ENCODE measurements around the gene OSBPL9. TPM values are rescaled to one million over a fixed set of nuclear protein-coding genes. Genes with fewer than 3 reads are reported as not detected.

OSBPL9 gene
- total and polyA plus RNA-seq, 10 of the 15 experiments (the other 5 are each of a cell fraction or from before 2014, with no cell fraction given): 25.9 to 156 (median 108) TPM

- DNase-seq (ENCODE audit: low read depth, low spot score): no peak
- Histone ChIP-seq H3K27me3 (replicated peaks in 1 of 2; ENCODE audit: control insufficient read depth in 2 of 2, insufficient read depth in 2 of 2, low read length in 1 of 2) (no peaks in the 10 kb centered on the region), H3K27ac (ENCODE audit: control insufficient read depth, insufficient read depth) (no peak overlapping the region), H2AFZ (ENCODE audit: control insufficient read depth, low read depth, low read length) (no peak overlapping the region), H3K4me2 (ENCODE audit: control insufficient read depth, insufficient read depth) (no peak overlapping the region), H3K36me3 (ENCODE audit: control insufficient read depth in 2 of 2, insufficient read depth in 2 of 2, low read length in 1 of 2) (no peaks in the 10 kb centered on the region), H3K79me2 (ENCODE audit: control insufficient read depth, insufficient read depth, low read length) (no peaks in the 10 kb centered on the region), H4K20me1 (ENCODE audit: control insufficient read depth, insufficient read depth) (no peaks in the 10 kb centered on the region), H3K4me3 (no peak overlapping the region), H3K4me1 (ENCODE audit: control insufficient read depth, insufficient read depth, low read length) (peaks cover 10% of the 10 kb centered on the region), H3K9me3 (replicated peaks; ENCODE audit: control insufficient read depth, insufficient read depth, low read length) (no peaks in the 10 kb centered on the region), H3K9ac (ENCODE audit: control insufficient read depth, insufficient read depth, low read length) (no peak overlapping the region)
- POLR2A ChIA-PET: interaction anchor here (0.7 kb wide), 1 partner anchor 15 kb away, joined by 3 read pairs; no protein-coding TSS in a partner anchor
- TF ChIP-seq YBX1 (IDR thresholded peaks at IDR 0.05): no peak
- TF ChIP-seq IRF5 (IDR thresholded peaks at IDR 0.05; ENCODE audit: borderline replicate concordance): no peak
- TF ChIP-seq, protein P1, sequence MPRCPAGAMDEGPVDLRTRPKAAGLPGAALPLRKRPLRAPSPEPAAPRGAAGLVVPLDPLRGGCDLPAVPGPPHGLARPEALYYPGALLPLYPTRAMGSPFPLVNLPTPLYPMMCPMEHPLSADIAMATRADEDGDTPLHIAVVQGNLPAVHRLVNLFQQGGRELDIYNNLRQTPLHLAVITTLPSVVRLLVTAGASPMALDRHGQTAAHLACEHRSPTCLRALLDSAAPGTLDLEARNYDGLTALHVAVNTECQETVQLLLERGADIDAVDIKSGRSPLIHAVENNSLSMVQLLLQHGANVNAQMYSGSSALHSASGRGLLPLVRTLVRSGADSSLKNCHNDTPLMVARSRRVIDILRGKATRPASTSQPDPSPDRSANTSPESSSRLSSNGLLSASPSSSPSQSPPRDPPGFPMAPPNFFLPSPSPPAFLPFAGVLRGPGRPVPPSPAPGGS (IDR thresholded peaks at IDR 0.05; ENCODE audit: borderline replicate concordance, insufficient read depth, low read depth, low read length, poor library complexity, severe bottlenecking): no peak
- TF ChIP-seq POU2F2 (IDR thresholded peaks at IDR 0.05; ENCODE audit: borderline replicate concordance, low read depth, low read length): no peak
- no TSS peak for BruUV-seq (replicated peaks)
- CTCF ChIA-PET: no interaction called here
- over 99% methylated on average over 5 of the region's 5 CpGs for WGBS (ENCODE audit: insufficient coverage, insufficient replicate concordance, low lambda C conversion rate, missing lambda C conversion rate)
- FAIRE-seq: no peak
- in situ Hi-C loops (cut with MboI): no loop called here
- ATAC-seq: no peak
- SMC1A ChIA-PET (ENCODE audit: uncharacterized antibody, unreplicated experiment): interaction anchor here (0.9 kb wide), 1 partner anchor 29 kb away, joined by 3 read pairs; no protein-coding TSS in a partner anchor
- intact Hi-C loops (cut with micrococcal nuclease; ENCODE audit: unreplicated experiment): no loop called here
- RAD21 ChIA-PET (ENCODE audit: unreplicated experiment): no interaction called here
Measured at GRCh38 chr1:51684776-51685175, 67.9 kb downstream of the OSBPL9 start.

DNA sequence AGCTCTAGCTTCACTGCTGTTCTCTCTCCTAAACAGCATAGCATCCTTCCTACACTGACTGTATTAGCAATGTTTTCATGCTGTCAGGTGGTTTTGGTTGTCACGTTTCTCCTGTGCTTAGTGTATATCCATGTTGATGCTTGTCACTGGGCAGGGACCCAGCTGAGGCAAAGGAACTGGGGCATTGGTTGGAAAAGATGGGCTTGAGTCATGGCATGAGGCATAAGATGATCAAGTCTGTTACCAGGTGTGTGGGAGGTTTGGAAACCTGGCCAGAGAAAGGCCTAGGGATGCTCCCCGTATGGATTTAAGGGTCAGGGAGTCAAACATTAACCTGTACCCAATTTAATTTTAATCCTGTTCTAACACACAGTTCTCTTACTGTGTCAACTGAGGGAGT, 69.6 kb downstream of the OSBPL9 start:
- ATAC-seq: no peak
- H2AFZ ChIP-seq (ENCODE audit: control insufficient read depth, low read depth, low read length): no peak overlapping the region
- RAD21 ChIA-PET (ENCODE audit: unreplicated experiment): no interaction called here
- DNase-seq (ENCODE audit: low read depth, low spot score): no peak
- WGBS (ENCODE audit: insufficient coverage, insufficient replicate concordance, low lambda C conversion rate, missing lambda C conversion rate): 65% methylated on average over 2 of the region's 2 CpGs
- H3K4me3 ChIP-seq: no peak overlapping the region
- intact Hi-C loops (cut with micrococcal nuclease; ENCODE audit: unreplicated experiment): no loop called here
- no peak overlapping the region for H3K27ac ChIP-seq (ENCODE audit: control insufficient read depth, insufficient read depth)
- no peaks in the 10 kb centered on the region for H3K36me3 ChIP-seq (ENCODE audit: control insufficient read depth in 2 of 2, insufficient read depth in 2 of 2, low read length in 1 of 2)
- TF ChIP-seq BRCA1 (IDR thresholded peaks at IDR 0.05; ENCODE audit: low read depth, low read length) (no peak), ZNF24 (IDR thresholded peaks at IDR 0.05) (no peak), NR2C2 (IDR thresholded peaks at IDR 0.05; ENCODE audit: borderline replicate concordance, control insufficient read depth, insufficient read length, low read depth) (no peak)
- peaks cover 7% of the 10 kb centered on the region for H3K4me1 ChIP-seq (ENCODE audit: control insufficient read depth, insufficient read depth, low read length)
- H3K4me2 ChIP-seq (ENCODE audit: control insufficient read depth, insufficient read depth): no peak overlapping the region
- H3K27me3 ChIP-seq (replicated peaks in 1 of 2; ENCODE audit: control insufficient read depth in 2 of 2, insufficient read depth in 2 of 2, low read length in 1 of 2): no peaks in the 10 kb centered on the region
- POLR2A ChIA-PET: no interaction called here
- BruUV-seq (replicated peaks): no TSS peak
- in situ Hi-C loops (cut with MboI): no loop called here
- SMC1A ChIA-PET (ENCODE audit: uncharacterized antibody, unreplicated experiment): interaction anchor here (1.4 kb wide), 1 partner anchor 47 kb away, joined by 3 read pairs; no protein-coding TSS in a partner anchor
- H3K9ac ChIP-seq (ENCODE audit: control insufficient read depth, insufficient read depth, low read length): no peak overlapping the region
- no peaks in the 10 kb centered on the region for H3K79me2 ChIP-seq (ENCODE audit: control insufficient read depth, insufficient read depth, low read length)
- no peaks in the 10 kb centered on the region for H3K9me3 ChIP-seq (replicated peaks; ENCODE audit: control insufficient read depth, insufficient read depth, low read length)
- FAIRE-seq: no peak
- H4K20me1 ChIP-seq (ENCODE audit: control insufficient read depth, insufficient read depth): no peaks in the 10 kb centered on the region
- CTCF ChIA-PET: no interaction called here
